HG02981 (cell line): ENCODE data around the gene ARHGEF16.

ENCODE experiments used
- ATAC-seq: cut with Tn5 transposase; IDR thresholded peaks from one replicate; pipeline ENCODE4 v1.9.1; 2021; ENCODE audit warnings: mild to moderate bottlenecking, moderate library complexity; ENCODE audit not compliant: unreplicated experiment

ARHGEF16 gene

DNA sequence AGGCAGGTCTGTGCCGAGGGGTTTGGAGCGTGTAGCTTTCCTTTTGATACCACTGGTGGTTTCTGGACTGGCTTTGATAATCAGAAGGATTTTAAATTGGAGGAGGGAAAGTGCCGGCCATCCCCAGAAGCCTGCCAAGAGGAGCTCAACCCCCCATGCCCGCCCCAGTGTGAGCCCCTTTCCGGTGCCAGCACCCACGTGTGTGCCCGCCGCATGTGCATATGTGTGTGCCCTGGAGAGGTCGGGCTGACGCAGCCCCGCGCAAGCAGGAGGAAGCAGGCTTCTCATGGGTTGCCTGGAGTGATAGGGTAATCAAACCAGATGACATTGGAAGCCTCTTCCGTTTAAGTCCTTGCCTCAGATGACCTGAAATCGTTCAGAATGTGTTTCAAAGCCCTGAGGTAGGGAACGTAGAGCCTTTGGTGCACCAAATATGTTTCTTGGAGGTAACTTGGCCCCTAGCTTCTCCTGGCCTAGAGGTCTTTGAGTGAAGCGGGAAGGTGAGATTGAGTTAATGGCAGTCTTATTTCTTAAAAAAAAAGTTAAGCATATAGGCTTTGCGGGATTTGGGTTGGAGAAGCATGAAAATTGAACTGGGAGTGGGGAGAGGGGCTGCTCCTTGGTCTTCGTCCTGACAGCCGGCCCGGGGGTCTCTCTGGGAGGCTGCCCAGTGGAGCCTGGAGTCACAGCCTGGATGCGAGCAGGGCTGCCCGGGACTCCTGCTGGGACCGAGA is 34.1 kb upstream of the ARHGEF16 start:
- ATAC-seq, result no peak

DNA sequence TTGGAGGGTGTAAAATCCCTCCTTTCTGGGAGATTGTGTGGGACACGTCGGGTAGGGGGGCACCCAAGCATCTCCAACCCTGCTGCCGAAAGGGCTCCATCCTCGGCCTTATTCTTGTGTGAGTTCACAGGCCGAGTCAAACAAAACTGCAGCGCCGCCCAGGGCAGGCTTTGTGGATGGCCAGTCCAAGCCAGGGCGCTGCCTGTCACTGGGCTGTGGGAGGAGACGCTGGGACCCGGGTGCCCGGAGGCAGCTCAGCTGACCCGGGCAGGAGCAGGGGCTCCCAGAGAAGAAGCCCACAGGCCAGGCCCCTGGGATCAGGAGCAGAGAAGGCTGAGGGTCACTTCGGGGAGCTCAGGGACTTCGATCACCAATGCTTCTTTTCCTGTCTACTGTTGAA is 31.8 kb upstream of the ARHGEF16 start:
- ATAC-seq, result no peak

DNA sequence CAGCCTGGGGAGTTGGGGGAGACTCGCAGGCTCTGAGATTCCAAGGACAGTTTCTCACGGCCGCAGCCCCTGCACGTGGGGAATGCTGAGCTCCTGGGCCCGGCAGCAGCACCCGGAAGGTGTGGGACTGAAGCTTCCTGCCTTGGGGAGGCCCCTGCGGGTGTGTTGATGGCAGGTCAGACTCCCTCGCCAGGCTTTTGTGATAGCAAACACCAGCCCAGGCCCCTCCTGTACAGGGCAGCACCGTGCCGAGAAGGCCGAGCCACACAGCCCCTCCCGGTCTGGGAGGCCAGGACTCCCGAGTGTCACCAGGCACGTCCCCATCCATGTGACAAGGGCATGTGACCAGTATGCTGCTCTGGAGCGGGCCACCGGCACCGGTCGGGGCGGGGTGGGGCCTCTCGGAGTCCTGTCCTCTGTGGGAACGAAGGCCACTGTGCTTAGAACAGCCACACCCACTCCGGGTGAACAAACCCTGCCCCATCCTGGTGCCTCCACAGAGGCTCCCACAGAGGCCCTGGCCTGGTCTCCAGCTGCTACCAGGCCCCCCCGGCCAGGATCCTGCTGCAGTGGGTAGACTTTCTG is 31.1 kb upstream of the ARHGEF16 start:
- ATAC-seq, result no peak

DNA sequence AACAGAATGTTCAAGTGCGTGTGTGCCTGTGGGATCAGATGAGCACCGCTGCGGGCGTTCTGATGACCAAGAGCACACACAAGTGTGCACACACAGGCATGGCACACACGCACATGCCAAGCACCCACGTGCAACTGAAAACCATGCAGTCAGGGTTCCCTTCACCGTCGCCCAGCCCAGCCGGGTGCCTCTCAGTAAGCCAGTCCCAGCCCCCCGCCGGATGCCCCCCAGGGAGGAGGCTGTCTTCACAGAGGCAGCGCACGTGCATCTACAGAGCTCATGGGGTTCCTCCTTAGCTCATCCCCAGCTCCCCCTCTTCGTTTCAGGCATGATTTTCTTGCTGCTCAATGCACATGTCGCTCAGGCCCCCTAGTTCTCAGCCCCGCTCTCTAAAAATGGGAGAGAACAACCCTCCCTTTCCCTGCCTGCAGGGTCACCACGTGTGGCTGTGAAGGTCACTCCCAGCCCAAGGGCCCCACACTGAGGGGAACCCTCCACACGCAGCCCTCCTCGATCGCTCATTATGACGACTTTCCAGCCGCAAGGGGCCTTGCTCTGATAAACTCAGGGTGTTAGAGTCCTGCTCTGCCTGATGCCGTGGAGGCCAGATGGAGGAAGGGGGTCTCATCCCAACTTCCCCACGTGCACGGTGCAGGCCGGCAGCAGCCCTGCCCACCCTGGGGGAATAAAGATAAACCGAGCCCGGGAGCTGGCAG is 30.4 kb upstream of the ARHGEF16 start:
- no peak for ATAC-seq

DNA sequence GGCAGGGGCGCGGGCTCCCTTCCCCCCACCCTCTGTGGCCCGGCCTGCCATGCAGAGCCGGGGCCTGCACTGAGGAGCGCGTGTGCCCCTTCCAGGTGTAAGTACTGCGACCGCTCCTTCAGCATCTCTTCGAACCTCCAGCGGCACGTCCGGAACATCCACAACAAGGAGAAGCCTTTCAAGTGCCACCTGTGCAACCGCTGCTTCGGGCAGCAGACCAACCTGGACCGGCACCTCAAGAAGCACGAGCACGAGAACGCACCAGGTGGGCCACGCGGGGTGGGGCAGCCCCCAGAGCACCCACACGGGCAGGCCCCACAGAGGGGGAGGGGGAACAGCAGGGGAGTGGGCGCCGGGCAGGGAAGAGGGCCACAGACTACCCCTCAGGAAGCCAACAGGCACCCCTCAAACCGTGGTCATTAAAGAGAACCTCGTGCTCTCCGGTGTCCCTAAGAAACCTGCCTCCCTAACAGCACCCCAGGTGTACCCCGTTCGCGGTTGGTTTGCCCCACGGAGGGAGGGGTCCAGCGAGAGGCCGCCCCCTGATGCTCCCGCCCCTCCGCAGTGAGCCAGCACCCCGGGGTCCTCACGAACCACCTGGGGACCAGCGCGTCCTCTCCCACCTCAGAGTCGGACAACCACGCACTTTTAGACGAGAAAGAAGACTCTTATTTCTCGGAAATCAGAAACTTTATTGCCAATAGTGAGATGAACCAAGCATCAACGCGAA is 28.8 kb upstream of the ARHGEF16 start:
- ATAC-seq, result no peak

DNA sequence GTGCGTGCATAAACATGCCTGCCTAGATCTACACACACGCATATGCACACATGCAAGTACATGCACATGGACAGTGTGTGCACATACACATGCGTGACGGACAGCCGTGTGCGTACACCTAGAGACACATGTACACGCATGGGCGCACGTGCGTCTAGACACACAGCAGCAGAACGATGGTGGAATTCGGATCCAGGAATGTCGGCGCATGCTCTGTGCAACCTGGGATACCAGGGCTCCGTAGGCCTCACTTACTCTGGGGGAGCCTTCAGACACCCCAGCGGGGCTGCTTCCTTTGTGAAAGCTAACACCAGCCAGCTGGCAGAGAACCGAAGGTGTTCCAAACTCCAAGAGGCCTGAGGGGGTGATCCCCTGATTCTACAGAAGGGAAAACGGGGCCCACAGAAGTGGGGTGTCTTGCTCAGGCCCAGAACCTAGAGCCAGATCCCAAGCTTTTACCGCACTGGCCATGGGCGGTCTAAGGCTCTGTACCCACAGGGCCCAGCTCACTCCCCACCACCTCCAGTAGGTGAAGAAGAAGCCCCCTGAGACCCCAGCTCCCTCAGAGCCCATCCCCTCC is 27.4 kb upstream of the ARHGEF16 start:
- ATAC-seq, result no peak

DNA sequence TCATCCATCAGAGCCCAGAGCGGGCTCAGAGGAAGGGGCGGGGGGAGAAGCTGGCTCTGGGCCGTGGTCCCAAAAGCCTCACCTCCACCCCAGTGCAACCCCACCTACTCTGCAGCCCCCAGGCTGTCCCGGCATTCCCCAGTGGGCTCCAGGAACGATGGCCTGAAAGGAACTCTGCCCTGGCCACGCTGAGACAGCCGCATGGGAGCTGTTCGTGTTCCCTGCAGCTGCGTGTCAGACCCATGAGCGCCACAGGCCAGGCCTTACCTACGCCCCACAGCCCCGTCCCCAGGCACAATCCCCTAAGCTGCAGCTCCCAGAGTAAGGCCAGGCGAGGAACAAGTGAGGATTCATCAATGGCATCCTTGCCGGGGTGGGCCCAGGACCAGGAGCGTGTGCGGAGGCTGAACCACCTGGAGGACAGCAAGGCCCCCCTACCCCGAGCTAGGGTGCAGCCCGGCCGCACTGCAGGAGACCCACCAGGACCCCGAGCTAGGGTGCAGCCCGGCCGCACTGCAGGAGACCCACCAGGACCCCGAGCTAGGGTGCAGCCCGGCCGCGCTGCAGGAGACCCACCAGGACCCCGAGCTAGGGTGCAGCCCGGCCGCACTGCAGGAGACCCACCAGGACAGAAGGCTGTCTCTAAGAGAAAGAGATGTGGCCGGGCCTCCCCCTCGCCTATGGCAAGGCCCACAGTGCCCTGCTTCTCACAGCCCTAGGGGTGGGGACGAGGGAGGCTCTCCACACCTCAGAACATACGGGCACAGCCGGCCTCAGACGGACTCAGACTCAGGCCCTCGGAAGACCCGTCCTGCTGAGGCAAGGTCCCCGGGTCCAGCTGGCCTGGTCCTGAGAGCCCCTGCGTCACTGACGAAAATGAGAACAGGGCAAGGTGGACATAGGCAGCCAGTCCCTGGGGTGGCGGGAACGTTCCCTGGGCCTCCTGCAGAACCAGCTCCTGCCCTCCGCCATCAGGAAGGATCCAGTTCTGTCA is 26.5 kb upstream of the ARHGEF16 start:
- ATAC-seq, result no peak

DNA sequence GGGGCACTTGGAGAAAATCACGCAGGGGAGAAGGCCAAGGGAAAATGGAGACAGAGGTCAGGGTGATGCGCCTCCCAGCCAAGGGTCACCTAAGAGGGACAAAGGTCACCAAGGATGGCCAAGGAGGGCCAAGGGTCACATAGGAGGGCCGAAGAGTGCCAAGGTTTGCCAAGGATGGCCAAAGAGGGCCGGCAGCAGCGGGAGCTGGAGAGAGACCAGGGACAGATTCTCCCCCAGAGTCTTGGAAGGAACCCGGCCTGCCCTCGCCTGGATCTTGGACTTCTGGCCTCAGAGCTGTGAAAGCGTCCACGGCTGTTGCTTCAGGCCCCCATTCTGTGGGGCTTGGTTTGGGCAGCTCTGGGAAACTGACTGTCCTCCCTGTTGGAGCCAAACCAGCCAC is 25.6 kb upstream of the ARHGEF16 start:
- no peak for ATAC-seq

DNA sequence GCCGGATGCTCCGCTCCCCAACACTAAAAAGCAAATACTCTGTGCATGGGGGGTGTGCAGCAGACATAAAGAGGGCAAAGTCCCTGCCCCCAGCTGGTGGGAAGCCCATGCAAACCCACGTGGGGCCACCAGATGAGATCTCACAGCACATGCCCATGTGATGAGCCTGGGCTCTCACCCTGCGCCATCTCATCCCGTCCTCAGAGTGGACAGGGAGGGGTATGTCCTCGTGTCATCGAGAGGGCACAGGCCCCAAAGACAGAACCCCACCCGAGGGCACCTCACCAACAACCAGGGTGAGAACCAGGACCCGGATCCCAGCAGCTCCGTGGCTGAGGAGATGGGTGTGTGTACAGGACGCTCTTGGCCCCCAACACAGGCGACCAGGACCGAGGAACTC is 25.1 kb upstream of the ARHGEF16 start:
- no peak for ATAC-seq

DNA sequence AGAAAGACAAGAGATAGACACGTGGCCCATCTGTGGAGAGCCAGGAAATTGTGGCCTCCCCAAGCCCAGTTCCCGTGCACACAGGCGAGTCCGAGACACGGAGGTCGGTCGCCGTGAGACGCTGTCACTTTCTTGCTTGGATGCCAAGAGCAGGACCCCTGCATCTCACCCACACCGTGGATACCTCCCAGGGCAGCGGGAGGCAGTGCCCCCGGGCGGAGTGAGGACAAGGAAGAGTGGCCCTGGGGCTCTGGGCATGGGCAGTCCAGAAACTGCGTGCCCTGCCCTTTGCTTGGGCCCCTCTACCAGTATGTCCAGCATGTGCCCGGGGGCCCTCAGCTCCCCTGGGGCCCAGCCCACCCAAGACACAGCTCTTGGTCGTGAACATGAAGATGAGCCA is 24.7 kb upstream of the ARHGEF16 start:
- ATAC-seq, result no peak

DNA sequence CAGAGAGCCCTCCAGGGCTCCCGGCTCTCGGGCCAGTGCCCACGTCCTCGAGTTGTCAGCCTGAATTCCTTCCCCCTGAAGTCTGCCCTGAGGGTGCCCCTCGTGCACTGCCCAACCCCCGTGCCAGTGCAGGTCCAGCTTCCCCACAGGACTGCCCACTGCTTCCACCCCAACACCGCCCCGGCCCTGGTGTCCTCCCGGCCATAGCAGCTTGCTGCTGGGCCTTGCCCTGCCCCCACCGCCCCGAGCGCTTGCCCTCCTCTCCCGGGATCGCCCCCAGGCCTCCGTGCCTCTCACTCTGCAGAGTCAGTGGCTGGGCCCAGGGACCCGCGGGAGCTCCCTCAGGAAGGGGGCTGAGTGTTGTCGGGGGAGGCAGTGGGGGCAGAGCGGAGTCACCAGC is 24.1 kb upstream of the ARHGEF16 start:
- ATAC-seq, result no peak

DNA sequence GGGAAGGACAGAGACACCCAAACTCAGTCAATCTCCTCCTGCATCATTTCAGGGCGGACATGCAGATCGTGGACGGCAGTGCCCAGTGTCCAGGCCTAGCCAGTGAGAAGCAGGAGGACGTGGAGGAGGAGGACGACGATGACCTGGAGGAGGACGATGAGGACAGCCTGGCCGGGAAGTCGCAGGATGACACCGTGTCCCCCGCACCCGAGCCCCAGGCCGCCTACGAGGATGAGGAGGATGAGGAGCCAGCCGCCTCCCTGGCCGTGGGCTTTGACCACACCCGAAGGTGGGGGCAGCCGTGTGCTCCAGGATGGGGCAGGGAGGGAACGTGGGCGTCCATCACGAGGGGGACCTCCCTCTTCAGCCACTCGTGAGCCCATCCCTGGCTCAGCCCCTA is 23.6 kb upstream of the ARHGEF16 start:
- ATAC-seq, result no peak

DNA sequence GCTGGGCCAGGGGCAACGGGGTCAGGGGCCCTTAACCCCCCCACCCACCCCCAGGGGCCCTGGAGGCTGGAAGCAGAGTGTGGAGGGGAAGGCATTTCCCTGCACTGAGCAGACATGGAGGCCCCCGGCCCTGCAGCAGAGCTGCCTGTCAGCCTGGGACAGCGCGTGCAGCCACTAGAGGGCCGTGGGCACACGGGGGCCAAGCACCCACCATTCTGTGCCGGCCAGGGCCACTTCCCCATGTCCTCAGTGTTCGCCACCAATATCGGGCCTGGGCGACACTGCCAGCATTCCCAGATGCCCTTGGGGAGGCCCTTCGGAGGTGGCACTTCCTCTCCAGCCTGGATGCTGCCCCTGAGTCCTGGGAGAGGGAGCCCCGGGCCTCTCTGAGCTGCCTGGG is 23.2 kb upstream of the ARHGEF16 start:
- ATAC-seq, result no peak

DNA sequence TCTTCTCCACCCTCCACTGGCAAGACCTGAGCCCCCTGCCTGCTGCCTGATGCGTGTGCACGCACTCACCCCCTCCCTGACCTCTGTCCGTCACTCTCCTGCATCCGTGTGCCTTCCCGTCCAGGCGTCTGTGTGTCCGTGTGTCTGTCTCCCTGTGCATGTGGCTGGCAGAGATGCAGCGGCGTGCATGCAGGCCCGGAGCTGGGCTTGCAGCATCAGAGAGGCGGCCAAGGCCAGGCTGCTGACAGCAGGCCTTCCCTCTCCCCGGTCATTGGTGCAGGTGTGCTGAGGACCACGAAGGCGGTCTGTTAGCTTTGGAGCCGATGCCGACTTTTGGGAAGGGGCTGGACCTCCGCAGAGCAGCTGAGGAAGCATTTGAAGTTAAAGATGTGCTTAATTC is 22.8 kb upstream of the ARHGEF16 start:
- ATAC-seq, result no peak

DNA sequence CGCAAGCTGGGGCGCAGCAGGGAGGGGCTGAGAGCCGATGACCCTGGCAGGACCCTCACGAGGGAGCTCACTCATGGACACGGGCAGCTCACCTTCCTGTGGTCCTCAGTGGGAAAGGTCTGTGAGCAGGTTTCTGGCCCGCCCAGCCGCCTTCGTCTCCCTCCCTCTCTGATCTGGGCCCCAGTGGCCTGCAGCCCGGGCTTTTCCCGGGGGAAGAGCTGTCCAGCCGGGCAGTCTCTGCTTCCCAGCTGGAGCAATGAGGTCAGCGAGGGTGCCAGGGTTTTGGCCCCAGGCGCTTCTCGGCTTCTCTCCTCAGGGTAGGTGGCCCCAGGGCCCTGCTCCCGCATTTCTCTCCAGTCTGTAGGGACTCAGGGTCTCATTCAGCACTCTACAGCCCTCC is 22.2 kb upstream of the ARHGEF16 start:
- no peak for ATAC-seq

DNA sequence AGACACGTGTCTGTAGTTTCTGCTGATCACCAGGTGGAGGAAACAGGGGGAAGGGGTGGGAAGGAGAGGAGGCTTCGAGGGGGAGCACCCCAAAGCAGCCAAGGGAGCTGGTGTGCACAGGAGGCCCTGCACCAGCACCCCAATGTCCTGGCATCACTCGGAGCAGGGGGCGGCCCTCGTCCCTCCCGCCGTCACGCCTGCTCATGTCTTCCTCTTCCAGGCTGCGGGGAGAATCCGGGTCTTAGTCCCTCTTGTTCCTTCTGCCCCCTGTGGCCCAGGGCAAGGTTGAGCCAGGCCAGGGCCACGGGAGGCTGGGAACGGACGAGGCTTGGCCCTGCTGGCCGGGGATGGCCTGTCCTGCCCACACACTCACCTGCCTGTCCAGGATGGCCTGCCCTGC is 21.4 kb upstream of the ARHGEF16 start:
- ATAC-seq, result no peak

DNA sequence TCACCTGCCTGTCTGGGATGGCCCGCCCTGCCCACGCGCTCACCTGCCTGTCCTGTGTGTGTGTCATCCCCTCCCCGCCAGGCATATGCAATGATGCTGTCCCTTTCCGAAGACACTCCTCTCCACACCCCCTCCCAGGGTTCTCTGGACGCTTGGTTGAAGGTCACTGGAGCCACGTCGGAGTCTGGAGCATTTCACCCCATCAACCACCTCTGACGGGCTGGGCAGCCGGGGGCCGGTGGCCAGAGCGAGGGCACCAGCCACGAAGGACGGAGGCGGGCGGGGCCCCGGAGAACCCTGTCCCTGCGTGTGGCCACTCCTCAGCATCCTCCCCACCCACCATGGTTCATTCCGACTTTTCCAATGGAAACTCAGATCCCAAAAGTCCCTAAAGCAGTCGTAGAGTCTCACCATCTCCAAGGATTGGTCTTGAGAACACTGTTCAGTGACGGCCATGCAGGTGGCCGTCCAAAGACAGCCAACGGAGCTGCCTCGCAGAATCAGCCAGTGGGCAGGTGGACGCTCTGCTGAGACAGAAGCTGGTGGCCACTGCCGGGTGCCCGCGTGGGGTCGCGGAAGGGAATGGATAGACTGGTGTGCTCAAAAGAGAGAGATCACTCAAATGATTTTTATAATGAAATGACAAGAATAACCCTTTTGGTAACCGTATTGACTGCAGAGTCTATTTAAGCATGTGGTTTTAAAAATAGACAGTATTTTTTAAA is 20.7 kb upstream of the ARHGEF16 start:
- no peak for ATAC-seq

DNA sequence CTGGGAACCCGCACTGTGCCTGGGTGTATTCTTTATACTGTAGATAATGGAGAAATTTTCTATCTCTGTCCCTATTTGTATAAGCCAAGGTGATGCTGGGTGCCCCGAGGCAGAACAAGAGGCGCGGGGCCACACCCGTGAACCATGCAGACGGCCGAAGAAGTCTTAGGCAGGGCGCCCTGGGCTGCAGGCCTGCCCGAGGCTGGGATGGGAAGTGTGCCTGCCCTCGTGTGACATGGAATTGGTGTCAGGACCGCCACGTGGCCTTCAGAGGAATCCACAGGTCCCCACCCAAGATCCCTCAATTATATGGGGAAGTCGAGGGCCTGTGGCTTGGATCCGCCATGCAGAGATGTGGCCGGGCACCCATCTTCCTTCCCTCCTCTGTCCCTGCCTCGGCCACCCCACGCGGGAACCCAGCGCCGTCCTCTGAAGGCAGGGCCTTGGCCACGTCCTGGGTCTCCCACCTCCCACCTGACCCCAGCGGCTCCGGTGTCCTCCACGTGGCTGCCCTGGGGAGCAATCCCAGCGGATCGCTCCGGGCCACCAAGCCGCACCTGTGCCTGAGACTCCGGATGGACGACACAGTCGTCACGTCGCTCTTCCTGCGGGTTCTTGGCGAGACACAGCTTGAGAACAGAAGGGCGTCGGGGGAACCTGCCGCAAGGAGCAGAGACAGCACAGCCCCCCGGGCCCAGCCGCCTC is 19.9 kb upstream of the ARHGEF16 start:
- ATAC-seq, result no peak

DNA sequence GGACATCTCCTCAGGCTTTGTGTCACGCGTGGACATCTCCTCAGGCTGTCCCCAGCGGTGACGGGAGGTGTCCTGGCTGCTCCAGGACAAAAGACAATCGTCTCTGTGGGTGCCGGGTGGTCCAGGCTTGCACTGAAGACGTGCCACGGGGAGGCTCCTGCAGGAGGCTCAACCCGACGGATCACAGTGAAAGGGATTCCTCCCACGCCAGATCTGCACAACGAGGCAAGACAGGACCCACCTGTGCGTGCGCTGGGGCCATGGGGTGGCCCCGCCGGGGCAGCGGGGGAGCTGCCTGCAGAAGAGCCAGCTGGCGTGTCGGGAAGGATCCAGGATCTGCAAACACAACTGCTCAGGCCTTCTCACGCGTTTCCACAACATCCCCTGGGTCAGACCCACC is 18.8 kb upstream of the ARHGEF16 start:
- ATAC-seq, result no peak
